ENCODE data around the gene BCAR1. TPM values are rescaled to one million over a fixed set of nuclear protein-coding genes. Genes with fewer than 3 reads are reported as not detected.
"Not testable (repeated sequence)": the region's sequence is repeated elsewhere in the genome, so short reads cannot be mapped to it uniquely, and the experiment has no call there.

BCAR1 gene
- polyA plus RNA-seq, 4 donors: 53.5 to 64.5 (median 56.7) TPM

- DNase-seq (ENCODE audit: low read depth in 4 of 4, low spot score in 3 of 4): no peak
Measured at GRCh38 chr16:75207831-75208230, 43.6 kb downstream of the BCAR1 start.

GRCh38 chr16:75206749-75207451 is 44.5 kb downstream of the BCAR1 start, which contains the start of gene CTRB2:
TSS of gene CTRB2 (minus strand) at chr16:75207161. CDS start at chr16:75207141, 20 bp downstream.
- no peak for DNase-seq (ENCODE audit: low read depth in 4 of 4, low spot score in 3 of 4)

GRCh38 chr16:75205961-75206748 is 45.3 kb downstream of the BCAR1 start:
- not testable (repeated sequence) for DNase-seq (ENCODE audit: low read depth in 4 of 4, low spot score in 3 of 4)

- not testable (repeated sequence) for DNase-seq (ENCODE audit: low read depth in 4 of 4, low spot score in 3 of 4)
Measured at GRCh38 chr16:75205438-75205837, 46.0 kb downstream of the BCAR1 start.

GRCh38 chr16:75204905-75205304 is 46.5 kb downstream of the BCAR1 start:
- not testable (repeated sequence) for DNase-seq (ENCODE audit: low read depth in 4 of 4, low spot score in 3 of 4)

GRCh38 chr16:75204410-75204758 is 47.0 kb downstream of the BCAR1 start:
- DNase-seq (ENCODE audit: low read depth in 4 of 4, low spot score in 3 of 4): no peak

GRCh38 chr16:75203667-75204409 is 47.6 kb downstream of the BCAR1 start:
- no peak for DNase-seq (ENCODE audit: low read depth in 4 of 4, low spot score in 3 of 4)

- DNase-seq (ENCODE audit: low read depth in 4 of 4, low spot score in 3 of 4): no peak
Measured at GRCh38 chr16:75203096-75203495, 48.3 kb downstream of the BCAR1 start.

GRCh38 chr16:75202069-75202590 is 49.3 kb downstream of the BCAR1 start:
- DNase-seq (ENCODE audit: low read depth in 4 of 4, low spot score in 3 of 4): no peak

- no peak for DNase-seq (ENCODE audit: low read depth in 4 of 4, low spot score in 3 of 4)
Measured at GRCh38 chr16:75198135-75198600, 53.3 kb downstream of the BCAR1 start.

- DNase-seq (ENCODE audit: low read depth in 4 of 4, low spot score in 3 of 4): no peak
Measured at GRCh38 chr16:75197522-75198134, 53.8 kb downstream of the BCAR1 start.

GRCh38 chr16:75196836-75197235 is 54.6 kb downstream of the BCAR1 start:
- no peak for DNase-seq (ENCODE audit: low read depth in 4 of 4, low spot score in 3 of 4)

- no peak for DNase-seq (ENCODE audit: low read depth in 4 of 4, low spot score in 3 of 4)
Measured at GRCh38 chr16:75195811-75196790, 55.3 kb downstream of the BCAR1 start.

GRCh38 chr16:75193730-75194444 is 57.5 kb downstream of the BCAR1 start:
- DNase-seq (ENCODE audit: low read depth in 4 of 4, low spot score in 3 of 4): no peak

- DNase-seq (ENCODE audit: low read depth in 4 of 4, low spot score in 3 of 4): no peak
Measured at GRCh38 chr16:75193265-75193650, 58.2 kb downstream of the BCAR1 start.

GRCh38 chr16:75192606-75193264 is 58.7 kb downstream of the BCAR1 start:
- DNase-seq (ENCODE audit: low read depth in 4 of 4, low spot score in 3 of 4): no peak

GRCh38 chr16:75189638-75190245 is 61.7 kb downstream of the BCAR1 start:
- DNase-seq (ENCODE audit: low read depth in 4 of 4, low spot score in 3 of 4): no peak

Measured in right renal pelvis (tissue), 4 donors.